MM.1S (cell line): ENCODE data around the gene AATK.

ENCODE experiments used
- DNase-seq: peaks from one replicate; pipeline ENCODE4 v3.0.0-alpha.2; 2015
- H2AFZ ChIP-seq: fragments of 300-600 bp; sonication (generic); 2 replicates; pipeline ENCODE4 v1.6.0; 2016; ENCODE audit warnings: antibody characterized with exemption, low read length
- H3F3A ChIP-seq: fragments of 300-600 bp; sonication (generic); 2 replicates; pipeline ENCODE4 v1.6.1; 2016; ENCODE audit warnings: mild to moderate bottlenecking, antibody characterized with exemption, low read length, moderate library complexity, mixed read lengths; ENCODE audit not compliant: insufficient read depth
- H3K27ac ChIP-seq: fragments of 300-600 bp; sonication (generic); 2 replicates; pipeline ENCODE4 v1.5.1; 2016; ENCODE audit warnings: mild to moderate bottlenecking, low read length
- H3K27me3 ChIP-seq: fragments of 300-600 bp; sonication (generic); replicated peaks from 2 replicates; pipeline ENCODE4 v1.6.0; 2016; ENCODE audit warnings: low read length; ENCODE audit not compliant: insufficient read depth
- H3K36me3 ChIP-seq: fragments of 300-600 bp; sonication (generic); replicated peaks from 2 replicates; pipeline ENCODE4 v1.6.1; 2016; ENCODE audit warnings: mild to moderate bottlenecking, low read length, mixed read lengths; ENCODE audit not compliant: insufficient read depth
- H3K4me1 ChIP-seq: fragments of 300-600 bp; sonication (generic); 2 replicates; pipeline ENCODE4 v1.6.1; 2016; ENCODE audit warnings: low read length, mixed read lengths
- H3K4me2 ChIP-seq: fragments of 300-600 bp; sonication (generic); 2 replicates; pipeline ENCODE4 v1.6.0; 2016; ENCODE audit warnings: low read depth, low read length
- H3K4me3 ChIP-seq: fragments of 300-600 bp; sonication (generic); 2 replicates; pipeline ENCODE4 v1.5.1; 2016; ENCODE audit warnings: low read length, mixed read lengths
- H3K79me2 ChIP-seq: fragments of 300-600 bp; sonication (generic); 2 replicates; pipeline ENCODE4 v1.6.1; 2016; ENCODE audit warnings: mixed run types, low read length, mixed read lengths
- H3K9ac ChIP-seq: fragments of 300-600 bp; sonication (generic); 2 replicates; pipeline ENCODE4 v1.6.1; 2016; ENCODE audit warnings: low read length, mixed read lengths
- H3K9me2 ChIP-seq: fragments of 300-600 bp; sonication (generic); replicated peaks from 2 replicates; pipeline ENCODE4 v1.6.1; 2016; ENCODE audit warnings: mild to moderate bottlenecking, low read length, mixed read lengths; ENCODE audit not compliant: insufficient read depth
- H3K9me3 ChIP-seq: fragments of 300-600 bp; sonication (generic); replicated peaks from 2 replicates; pipeline ENCODE4 v1.6.1; 2016; ENCODE audit warnings: mild to moderate bottlenecking, low read length, mixed read lengths; ENCODE audit not compliant: insufficient read depth
- H4K20me1 ChIP-seq: fragments of 300-600 bp; sonication (generic); 2 replicates; pipeline ENCODE4 v1.6.1; 2016; ENCODE audit warnings: mild to moderate bottlenecking, low read length, moderate library complexity, mixed read lengths; ENCODE audit not compliant: insufficient read depth
- EZH2 ChIP-seq: fragments of 300-600 bp; sonication (generic); optimal IDR thresholded peaks from 2 replicates; pipeline ENCODE3; 2017; ENCODE audit warnings: low read depth, mild to moderate bottlenecking, antibody characterized with exemption, low read length, mixed read lengths
- EZH2phosphoT487 ChIP-seq: fragments of 300-600 bp; sonication (generic); IDR thresholded peaks from 2 replicates; pipeline ENCODE4 v1.6.1; 2018; ENCODE audit warnings: antibody characterized with exemption, low read length
- TF ChIP-seq, protein P1 (sequence below): fragments of 300-600 bp; sonication (generic); IDR thresholded peaks from 2 replicates; pipeline ENCODE4 v1.5.1; 2016; ENCODE audit warnings: antibody characterized with exemption, low read length, mixed read lengths

Gene AATK

DNA sequence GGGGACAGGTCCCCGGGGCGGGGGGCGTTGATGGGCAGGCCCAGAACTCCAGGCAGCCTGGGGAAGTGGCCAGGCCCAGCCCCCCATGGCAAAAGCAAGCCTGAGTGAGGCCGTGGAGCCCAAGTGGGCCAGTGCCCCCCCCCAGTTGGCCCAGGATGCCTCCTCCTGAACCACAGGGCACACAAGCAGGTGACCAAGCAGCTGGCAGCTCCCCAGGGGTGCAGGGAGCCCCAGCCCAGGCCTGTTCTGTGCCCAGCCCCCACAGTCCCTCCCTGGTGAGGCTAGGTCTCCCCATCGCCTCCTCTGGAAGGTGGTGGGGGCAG lies 38.9 kb downstream of the AATK start:
- Histone ChIP-seq H2AFZ (no peak overlapping the region), H3K27me3 (peaks cover 78% of the 10 kb centered on the region), H3K9me2 (no peaks in the 10 kb centered on the region), H3K9ac (no peak overlapping the region), H3K79me2 (no peaks in the 10 kb centered on the region), H4K20me1 (no peaks in the 10 kb centered on the region), H3K27ac (no peak overlapping the region), H3K4me2 (no peak overlapping the region), H3K4me1 (no peaks in the 10 kb centered on the region), H3K9me3 (no peaks in the 10 kb centered on the region), H3K4me3 (no peak overlapping the region), H3K36me3 (no peaks in the 10 kb centered on the region), H3F3A (no peaks in the 10 kb centered on the region)
- TF ChIP-seq EZH2 = no peak
- no peak for DNase-seq

DNA sequence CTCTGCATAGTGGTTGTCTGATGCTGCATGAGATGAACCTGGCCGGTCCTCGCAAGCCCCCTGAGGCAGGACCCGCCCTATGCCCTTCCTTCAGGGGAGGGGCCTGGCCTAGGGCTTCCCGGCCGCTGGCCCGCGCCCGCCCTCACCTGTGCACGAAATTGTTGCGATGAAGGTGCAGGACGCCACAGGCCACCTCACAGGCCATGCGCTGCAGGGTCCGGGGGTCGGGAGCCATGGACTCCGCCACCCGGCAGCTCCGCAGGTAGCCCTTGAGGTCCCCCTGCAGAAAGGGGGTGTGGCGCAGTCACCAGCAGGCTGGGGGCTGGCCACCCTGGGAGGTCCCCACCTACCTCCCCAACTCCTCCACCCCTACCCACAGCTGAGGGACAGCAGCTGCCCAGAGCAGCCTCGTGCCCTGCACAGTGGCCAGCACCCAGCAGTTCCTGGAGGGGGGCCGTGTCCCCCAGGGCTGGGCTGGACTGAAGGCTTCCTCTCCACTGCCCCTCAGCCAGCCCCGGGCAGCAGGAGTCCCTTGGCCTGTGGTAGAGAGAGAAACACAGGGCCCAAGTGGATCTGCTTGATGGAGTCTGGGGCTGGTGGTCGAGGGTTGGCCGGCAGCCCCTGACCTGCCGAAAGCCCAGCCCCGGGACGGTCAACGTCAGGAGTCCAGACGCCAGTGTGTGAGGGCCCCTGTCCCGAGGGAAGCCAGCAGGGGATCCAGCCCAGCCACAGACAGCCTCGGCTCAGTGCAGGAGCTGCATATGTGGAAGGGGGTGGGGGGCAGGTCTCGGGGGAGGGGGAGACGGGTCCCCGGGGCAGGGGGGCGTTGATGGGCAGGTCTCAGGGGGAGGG lies 39.5 kb downstream of the AATK start:
- Histone ChIP-seq H3K4me2 (no peak overlapping the region), H3K36me3 (no peaks in the 10 kb centered on the region), H2AFZ (no peak overlapping the region), H3K4me3 (no peak overlapping the region), H3K4me1 (no peaks in the 10 kb centered on the region), H4K20me1 (no peaks in the 10 kb centered on the region), H3F3A (no peaks in the 10 kb centered on the region), H3K27ac (no peak overlapping the region), H3K9me3 (no peaks in the 10 kb centered on the region), H3K9me2 (no peaks in the 10 kb centered on the region), H3K27me3 (peaks cover 72% of the 10 kb centered on the region), H3K79me2 (no peaks in the 10 kb centered on the region), H3K9ac (no peak overlapping the region)
- no peak for TF ChIP-seq EZH2
- no peak for TF ChIP-seq EZH2phosphoT487
- TF ChIP-seq, protein P1, sequence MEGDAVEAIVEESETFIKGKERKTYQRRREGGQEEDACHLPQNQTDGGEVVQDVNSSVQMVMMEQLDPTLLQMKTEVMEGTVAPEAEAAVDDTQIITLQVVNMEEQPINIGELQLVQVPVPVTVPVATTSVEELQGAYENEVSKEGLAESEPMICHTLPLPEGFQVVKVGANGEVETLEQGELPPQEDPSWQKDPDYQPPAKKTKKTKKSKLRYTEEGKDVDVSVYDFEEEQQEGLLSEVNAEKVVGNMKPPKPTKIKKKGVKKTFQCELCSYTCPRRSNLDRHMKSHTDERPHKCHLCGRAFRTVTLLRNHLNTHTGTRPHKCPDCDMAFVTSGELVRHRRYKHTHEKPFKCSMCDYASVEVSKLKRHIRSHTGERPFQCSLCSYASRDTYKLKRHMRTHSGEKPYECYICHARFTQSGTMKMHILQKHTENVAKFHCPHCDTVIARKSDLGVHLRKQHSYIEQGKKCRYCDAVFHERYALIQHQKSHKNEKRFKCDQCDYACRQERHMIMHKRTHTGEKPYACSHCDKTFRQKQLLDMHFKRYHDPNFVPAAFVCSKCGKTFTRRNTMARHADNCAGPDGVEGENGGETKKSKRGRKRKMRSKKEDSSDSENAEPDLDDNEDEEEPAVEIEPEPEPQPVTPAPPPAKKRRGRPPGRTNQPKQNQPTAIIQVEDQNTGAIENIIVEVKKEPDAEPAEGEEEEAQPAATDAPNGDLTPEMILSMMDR = no peak
- no peak for DNase-seq

DNA sequence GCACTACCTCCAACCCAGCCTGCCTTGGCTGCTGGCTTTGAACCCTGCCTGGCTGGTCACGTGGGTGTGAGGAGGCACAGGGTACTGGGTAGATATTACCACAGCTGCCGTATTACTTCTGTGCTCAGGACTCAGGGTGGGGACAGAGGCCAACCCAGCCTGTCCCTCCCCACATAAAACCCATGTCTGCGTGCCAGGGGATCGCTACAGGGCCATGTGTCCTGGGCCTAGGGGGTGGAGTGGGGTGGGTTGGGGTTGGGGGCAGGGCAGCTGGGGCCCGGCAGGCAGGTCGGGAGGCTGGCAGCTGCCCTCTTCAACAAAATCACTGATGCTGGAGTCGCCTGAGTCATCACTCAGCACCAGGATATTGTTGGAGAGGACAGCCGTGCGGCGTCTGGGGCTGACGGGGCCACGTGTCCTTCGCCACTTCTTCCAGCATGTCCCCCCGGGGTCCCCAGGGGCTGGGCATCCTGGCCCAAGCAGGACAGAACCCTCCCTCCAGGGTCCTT lies 40.4 kb downstream of the AATK start:
- no peaks in the 10 kb centered on the region for H3K36me3 ChIP-seq
- H4K20me1 ChIP-seq = no peaks in the 10 kb centered on the region
- no peaks in the 10 kb centered on the region for H3K4me1 ChIP-seq
- no peaks in the 10 kb centered on the region for H3F3A ChIP-seq
- DNase-seq = no peak
- H3K27me3 ChIP-seq = peaks cover 69% of the 10 kb centered on the region
- no peak overlapping the region for H3K27ac ChIP-seq
- TF ChIP-seq EZH2 (no peak), EZH2phosphoT487 (no peak)
- TF ChIP-seq, protein P1 = no peak
- no peaks in the 10 kb centered on the region for H3K79me2 ChIP-seq
- no peak overlapping the region for H3K9ac ChIP-seq
- no peaks in the 10 kb centered on the region for H3K9me2 ChIP-seq
- H3K9me3 ChIP-seq = no peaks in the 10 kb centered on the region
- H3K4me3 ChIP-seq = no peak overlapping the region
- H3K4me2 ChIP-seq = no peak overlapping the region
- no peak overlapping the region for H2AFZ ChIP-seq

DNA sequence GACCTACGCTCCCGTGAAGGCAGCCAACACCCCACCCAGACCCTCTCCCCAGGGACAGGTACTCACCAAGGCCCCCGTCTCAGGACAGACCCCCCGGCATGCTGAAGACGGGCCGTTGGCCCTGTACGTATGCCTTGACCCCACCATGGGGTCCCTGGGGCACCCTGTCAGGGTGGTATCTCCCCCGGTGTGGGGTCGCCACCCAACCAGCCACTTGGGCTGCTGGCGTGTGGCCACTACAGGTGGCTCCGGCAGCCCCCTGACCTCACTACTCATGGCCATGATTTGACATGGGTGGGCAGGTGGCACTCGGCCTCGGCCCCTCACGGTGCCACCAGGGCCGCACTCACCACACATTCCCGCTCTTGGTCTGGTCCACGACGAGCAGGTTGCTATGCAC lies 41.6 kb downstream of the AATK start:
- no peaks in the 10 kb centered on the region for H3K79me2 ChIP-seq
- H3F3A ChIP-seq = no peaks in the 10 kb centered on the region
- H3K4me1 ChIP-seq = no peaks in the 10 kb centered on the region
- H3K27me3 ChIP-seq = peaks cover 58% of the 10 kb centered on the region
- TF ChIP-seq EZH2phosphoT487 (no peak), EZH2 (no peak)
- TF ChIP-seq, protein P1 = no peak
- no peaks in the 10 kb centered on the region for H3K9me2 ChIP-seq
- no peaks in the 10 kb centered on the region for H3K9me3 ChIP-seq
- no peak for DNase-seq
- no peak overlapping the region for H3K27ac ChIP-seq
- H3K4me2 ChIP-seq = no peak overlapping the region
- H3K4me3 ChIP-seq = no peak overlapping the region
- no peak overlapping the region for H3K9ac ChIP-seq
- no peaks in the 10 kb centered on the region for H4K20me1 ChIP-seq
- H3K36me3 ChIP-seq = no peaks in the 10 kb centered on the region
- no peak overlapping the region for H2AFZ ChIP-seq
